Measurements from ENCODE around the gene TMC4.
"Not testable (repeated sequence)": the region's sequence is repeated elsewhere in the genome, so short reads cannot be mapped to it uniquely, and the experiment has no call there.

TMC4 gene, protein sequence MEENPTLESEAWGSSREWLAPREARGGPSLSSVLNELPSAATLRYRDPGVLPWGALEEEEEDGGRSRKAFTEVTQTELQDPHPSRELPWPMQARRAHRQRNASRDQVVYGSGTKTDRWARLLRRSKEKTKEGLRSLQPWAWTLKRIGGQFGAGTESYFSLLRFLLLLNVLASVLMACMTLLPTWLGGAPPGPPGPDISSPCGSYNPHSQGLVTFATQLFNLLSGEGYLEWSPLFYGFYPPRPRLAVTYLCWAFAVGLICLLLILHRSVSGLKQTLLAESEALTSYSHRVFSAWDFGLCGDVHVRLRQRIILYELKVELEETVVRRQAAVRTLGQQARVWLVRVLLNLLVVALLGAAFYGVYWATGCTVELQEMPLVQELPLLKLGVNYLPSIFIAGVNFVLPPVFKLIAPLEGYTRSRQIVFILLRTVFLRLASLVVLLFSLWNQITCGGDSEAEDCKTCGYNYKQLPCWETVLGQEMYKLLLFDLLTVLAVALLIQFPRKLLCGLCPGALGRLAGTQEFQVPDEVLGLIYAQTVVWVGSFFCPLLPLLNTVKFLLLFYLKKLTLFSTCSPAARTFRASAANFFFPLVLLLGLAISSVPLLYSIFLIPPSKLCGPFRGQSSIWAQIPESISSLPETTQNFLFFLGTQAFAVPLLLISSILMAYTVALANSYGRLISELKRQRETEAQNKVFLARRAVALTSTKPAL

DNA sequence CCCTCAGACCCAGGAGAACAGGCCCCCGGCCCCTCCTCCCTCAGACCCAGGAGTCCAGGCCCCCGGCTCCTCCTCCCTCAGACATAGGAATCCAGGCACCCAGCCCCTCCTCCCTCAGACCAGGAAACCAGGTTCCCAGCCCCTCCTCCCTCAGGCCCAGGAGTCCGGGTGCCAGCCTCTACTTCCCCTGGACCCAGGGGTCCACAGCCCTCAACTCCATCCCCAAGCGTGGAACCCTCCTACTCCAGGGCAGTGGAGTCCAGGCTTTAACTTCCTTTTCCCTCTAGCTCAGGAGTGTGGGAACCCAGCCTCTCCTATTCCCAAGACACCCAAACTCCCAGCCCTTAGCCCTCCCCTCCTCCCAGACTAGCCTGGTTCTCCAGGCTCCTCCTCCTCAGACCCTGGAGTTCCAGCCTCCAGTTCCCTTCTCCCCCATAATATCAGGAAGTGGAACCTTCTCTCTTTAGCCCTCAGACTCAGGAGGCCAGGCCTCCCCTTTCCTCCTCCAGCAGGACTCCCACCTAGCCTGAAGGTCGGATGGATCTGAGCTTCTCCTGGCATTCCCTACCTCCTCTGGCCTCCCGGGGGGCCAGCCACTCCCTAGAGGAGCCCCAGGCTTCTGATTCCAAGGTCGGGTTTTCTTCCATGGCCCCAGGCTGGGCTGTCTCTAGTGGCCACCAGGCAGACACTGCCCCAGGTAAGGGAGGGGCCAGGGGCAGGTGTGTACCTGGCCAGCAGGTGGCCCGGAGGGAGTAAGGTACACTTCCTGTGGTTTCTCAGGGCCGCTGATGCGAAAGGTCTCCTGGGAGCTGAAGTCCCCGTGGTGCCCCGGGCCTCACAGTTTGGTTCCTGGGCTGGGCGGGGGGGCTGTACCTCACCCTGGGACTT lies at the start of gene TMC4:
Gene TMC4, minus strand, starts transcription at position 690 of the 888 bp plus-strand sequence. Its CDS starts 43 bp downstream, at position 647.
- no peak for DNase-seq

DNA sequence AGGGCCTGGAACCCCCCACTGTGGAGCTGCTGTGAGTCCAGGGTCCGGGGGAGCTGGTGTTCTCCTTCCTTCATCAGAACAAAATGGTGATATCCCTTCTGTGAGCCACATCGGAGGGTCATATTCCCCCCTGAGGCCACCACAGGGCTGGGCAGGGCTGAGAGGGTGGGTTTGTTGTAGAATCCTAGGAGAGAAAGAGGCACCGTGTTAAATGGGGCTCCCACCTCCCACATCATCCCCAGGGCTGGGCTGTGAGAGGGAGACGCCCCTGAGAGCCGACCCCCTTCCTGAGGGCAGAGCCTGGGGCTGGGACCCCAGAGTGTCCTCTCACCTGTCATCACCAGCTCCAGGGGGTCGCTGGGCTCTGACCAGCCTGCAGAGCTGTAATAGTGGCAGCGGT lies 49.0 kb upstream of the TMC4 start:
- DNase-seq: not testable (repeated sequence)

DNA sequence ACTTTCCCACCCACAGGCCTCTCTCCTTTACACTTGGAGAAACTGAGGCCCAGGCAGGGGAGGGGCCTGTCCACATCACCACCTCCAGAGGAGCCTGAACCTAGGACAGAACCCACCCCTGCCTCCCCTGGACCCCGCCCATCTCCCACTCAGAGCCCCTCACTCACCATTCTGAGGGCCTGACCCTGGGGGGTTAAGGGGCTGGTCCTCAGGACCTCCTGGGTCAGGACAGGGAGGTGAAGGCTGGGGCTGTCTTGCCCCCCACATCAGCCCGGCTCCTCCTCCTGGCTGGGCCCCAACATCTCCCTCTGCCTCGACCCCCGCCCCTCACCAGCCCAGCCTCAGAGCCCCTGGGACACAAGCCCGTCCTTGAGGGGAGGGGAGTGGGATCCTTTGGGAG lies 46.7 kb upstream of the TMC4 start:
- DNase-seq: not testable (repeated sequence)

DNA sequence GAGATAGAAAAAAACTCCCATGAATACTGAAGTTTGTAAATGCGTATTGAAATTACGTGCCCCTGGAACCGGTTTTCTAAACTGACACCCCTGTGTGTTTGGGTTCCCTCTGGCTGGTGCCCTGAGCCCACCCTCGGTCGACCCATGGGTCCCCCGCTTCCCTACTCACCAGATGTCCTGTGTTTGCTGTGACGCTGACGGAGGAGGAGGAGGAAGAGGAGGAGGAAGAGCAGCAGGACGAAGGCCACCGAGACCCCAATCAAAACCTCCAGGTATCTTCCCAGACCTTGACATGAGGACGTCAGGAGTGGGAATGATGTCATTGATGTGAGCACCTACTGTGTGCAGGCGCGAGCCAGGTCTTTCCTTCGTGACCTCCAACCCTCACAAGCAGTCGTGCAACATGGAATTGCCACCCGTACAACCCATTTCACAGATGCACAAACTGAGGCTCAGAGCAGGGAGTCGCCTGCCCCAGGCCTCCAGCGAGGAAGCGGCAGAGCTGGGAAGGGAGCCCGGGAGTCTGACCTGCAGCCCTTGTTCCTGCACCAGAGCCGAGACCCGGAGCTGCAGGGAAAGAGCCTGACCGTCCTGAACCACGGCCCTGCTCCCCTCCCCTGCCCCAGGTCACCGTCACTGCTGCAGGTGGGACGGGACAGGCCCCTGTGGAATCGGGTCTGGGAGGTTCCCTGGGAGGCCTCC lies 46.2 kb upstream of the TMC4 start:
- no peak for DNase-seq

DNA sequence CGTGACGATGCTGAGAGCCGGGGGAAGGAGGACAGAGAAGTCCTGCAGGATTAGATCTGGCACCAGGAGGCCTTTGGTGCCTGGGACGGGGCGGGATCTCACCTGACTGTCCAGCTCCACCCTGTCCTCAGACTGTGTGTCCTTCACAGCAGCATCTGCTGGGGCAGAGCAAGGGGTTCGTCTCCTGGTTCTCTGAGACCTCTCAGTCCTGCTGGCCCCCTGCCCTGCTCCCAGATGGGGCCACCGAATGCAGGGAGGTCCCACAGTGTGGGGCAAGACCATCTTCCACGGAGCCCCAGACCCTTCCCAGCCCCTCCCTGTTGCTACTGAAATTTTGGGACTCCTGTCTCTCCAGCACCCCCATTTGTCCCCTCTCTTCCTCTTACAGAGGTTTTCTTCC lies 45.3 kb upstream of the TMC4 start:
- no peak for DNase-seq

DNA sequence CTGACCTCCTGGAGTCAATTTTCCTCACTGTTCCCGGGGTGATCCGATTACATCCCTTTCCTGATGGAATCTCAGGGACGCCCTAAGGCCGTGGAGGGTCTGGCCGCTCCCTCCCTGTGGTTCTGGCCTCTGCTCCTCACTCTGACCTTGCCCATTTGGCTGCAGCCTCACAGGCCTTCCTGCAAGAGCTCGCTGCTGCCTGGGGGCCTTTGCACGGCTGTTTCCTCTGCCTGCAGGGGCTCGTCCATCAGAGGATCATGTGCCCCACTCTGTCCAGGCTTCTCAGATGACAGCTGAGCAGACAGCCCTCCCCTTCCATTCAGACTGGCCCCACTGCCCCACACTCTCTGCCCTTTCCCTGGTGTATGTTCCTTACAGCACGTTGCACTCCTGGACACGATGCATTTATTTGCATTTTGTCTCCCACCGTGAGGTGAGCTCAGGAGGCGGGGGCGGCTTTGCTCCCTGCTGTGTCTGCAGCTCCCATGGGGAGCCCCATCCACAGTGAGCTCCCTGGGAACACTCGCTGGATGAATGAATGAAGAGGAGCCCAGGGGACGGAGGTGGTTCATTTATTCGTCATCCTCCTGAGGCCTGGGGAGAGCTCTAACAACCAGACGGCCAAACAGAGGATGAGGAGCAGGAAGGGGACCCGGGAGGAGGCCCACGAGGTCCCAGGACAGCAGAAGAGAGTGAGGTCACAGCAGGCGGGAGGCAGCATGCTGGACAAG lies 44.7 kb upstream of the TMC4 start:
- not testable (repeated sequence) for DNase-seq

DNA sequence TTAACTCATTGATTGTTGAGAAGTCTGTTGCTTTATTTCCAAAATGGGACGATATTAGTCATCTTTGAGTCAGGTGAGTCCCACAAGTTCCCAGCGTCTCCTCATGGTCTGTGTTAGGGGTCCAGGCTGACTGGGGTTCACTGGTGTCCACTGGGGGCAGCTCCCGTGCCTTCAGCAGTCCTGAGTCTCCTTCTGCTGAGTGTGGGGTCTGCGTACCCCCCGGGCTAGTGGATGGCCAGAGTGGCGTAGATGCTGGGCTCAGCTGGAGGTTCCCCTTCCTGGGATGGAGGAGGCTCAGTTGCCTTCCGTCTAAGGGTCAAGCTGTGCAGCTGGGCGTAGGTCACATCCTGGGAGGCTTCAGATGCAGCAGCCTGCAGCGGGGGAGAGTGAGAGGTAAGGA lies 43.9 kb upstream of the TMC4 start:
- no peak for DNase-seq

DNA sequence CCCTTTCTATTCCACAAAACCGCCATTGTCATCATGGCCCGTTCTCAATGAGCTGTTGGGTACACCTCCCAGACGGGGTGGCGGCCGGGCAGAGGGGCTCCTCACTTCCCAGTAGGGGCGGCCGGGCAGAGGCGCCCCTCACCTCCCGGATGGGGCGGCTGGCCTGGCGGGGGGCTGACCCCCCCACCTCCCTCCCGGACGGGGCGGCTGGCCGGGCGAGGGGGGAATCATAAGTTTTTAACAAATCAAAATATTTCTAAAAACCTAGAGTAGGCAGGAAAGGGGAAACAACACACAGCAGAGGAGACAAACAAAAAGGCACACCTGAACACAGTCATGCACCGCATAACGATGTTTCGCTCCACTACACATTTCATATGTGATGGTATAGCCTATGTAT lies 41.8 kb upstream of the TMC4 start:
- DNase-seq: not testable (repeated sequence)

DNA sequence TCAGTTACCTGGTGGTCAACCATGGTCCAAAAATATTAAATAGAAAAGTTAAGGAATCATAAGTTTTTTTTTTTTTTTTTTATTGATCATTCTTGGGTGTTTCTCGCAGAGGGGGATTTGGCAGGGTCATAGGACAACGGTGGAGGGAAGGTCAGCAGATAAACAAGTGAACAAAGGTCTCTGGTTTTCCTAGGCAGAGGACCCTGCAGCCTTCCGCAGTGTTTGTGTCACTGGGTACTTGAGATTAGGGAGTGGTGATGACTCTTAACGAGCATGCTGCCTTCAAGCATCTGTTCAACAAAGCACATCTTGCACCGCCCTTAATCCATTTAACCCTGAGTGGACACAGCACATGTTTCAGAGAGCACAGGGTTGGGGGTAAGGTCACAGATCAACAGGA lies 41.3 kb upstream of the TMC4 start:
- DNase-seq: not testable (repeated sequence)

DNA sequence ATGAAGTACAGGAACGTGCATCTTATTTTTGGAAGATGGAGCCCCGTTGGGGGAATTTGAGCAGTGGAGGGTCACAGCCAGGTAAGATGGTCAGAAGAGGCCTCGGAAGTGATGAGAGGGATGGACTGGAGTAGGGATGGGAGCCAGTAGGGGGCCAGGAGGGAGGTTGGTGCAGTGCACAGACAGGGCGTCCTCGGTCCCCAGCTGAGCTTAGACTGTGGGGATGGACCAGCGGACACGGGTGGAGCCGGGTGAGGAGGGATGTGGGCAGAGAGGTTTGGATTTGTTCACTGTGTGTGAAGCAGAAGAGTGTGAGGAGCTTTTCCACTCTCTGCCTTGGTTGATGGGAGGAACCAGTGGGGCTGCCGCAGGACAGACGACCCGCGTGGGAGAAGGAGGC lies 38.3 kb upstream of the TMC4 start:
- DNase-seq: no peak

DNA sequence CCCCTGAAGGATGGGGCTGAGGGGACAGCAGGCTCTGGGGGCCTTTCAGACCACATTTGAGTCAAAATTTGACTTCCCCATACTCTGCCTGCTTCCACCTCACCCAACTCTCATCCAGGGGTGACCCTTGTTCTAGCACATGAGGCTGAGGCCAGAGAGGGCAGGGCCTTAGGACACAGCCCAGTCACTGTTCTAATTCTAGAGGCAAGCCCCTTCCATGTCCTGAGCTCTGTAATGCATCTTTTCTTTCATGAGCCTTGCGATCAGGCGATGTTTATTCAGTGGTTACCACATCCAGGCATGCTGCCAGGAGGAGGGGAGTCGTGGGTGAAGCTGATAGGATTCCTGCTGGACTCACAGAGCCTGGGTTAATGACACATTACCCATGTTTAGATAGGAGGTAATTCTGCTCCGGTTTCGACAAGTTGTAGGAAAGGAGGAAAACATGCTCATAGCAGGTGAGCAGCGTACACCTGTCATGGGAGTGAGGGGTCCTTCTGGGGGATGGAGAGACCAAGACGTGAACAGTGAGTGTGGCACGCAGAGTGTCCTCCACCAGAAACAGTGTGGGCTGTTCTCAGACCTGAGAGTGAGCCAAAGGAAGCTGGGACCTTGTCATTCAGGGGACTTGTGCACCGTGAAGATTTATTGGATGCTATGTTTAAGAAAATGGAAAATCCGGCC lies 37.0 kb upstream of the TMC4 start:
- peak; percentile 79 to 98 for DNase-seq

DNA sequence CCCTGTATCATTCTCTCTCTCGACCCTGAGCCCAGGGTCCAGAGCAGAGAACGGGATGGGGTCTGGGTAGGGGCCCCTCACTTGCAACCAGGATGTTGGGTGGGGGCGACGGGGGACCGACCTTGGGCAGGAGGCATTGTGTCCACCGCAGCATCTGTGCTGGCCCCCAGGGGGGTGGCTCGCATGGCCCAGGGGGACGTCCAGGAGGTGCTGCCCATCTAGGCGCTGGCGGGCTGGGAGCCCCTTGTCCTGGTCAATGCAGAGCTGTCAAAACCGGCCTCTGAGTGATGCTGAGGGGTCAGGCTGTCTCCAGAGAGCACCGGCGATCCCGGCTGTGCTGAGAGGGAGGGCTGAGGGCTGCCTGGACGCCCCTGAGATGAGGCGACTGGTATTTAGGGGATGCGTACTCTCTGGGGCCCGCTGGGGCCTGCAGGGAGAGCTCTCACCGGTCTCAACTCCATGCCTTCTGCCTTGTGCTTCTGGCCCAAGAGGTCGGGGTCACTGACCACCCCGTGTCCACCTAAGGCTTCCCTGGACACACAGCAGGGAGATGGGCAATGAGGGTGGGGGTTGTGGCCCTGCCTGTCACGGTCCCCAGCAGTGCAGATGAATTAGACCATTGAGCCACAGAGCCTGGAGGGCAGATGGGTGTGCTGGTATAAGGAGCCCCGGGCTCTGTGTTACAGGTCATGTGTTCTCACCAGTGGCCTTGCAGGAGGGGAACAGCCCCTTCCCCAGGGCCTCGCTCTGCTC lies 36.3 kb upstream of the TMC4 start:
- no peak for DNase-seq

DNA sequence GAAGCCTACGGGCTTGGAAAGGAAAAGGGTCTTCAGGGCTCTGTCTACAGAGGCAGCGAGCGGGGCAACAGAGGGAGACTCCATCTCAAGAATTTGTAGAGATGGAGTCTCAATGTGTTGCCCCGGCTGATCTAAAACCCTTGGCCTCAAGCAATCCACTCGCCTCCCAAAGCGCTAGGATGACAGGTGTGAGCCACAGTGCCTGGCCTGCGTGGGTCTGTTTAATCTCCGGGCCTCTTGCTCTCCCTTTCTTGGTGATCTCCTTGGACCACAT lies 35.8 kb upstream of the TMC4 start:
- DNase-seq: no peak

DNA sequence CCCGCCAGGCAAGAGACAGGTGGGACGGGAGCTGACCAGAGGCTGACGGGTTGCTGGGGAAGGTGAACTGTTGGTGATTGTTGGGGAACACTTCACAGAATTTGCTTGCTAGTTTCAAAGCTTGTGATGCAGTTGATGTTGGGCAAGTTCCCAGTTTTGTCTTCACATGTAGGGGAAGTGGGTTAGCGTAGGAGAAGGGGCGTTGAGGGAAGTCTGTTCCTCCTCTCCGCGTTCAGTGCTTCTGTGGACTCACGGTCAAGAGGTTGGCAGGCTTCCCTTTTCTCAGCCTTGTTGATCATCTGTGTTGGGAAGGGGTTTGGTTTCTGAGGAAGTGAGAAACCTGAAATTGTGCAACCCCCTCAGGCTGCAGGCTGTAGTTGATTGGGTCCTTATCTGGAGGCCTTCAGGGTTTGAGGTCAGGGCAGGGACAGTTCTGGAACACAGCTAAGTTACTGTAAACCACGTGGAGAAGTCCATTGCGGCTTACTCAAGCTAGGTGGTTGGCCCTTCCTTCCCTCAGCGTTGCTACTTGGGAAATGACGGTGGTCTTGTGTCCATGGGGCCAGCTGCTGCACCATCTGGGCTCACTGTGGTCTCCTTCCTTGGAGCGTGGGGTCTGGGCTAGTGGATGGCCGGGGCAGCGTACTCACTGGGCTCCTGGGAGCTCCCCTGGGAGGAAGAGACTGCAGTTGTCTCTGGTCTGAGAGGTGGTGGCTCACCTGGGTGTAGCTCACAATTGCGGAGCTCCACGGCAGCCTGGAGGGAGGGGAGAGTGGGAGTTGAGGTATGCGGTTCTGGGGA lies 35.2 kb upstream of the TMC4 start:
- peak; percentile 98 to 100 for DNase-seq

DNA sequence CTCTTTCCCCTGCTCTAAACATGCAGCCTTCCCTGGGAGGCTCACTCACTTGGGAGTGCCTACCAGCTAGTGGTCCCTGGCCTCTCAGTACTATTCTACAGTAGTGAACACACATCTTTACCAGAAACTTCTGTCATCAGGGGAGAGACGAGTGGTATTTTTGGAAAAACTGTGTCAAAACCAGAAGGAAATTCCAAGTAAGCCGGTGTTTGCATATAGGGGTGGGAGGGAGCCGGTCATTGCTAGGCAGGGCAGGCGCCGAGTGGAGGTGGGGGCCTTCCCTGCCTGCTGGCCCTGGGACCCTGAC lies 34.7 kb upstream of the TMC4 start:
- peak in 1 of 2 donors; percentile 89 for DNase-seq

DNA sequence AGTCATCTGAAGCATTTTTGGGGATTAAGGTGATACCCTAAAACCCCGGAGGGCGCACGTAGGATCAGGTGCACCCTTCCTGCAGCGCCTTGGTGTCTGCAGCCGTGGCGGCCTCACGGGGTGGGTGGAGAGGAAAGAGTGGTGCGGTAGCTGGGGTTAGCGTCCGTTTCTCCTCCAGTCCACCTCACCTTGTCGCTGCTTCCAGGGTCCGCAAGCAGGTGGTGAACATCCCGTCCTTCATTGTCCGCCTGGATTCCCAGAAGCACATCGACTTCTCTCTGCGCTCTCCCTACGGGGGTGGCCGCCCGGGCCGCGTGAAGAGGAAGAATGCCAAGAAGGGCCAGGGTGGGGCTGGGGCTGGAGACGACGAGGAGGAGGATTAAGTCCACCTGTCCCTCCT lies 34.2 kb upstream of the TMC4 start:
- DNase-seq: not testable (repeated sequence)

DNA sequence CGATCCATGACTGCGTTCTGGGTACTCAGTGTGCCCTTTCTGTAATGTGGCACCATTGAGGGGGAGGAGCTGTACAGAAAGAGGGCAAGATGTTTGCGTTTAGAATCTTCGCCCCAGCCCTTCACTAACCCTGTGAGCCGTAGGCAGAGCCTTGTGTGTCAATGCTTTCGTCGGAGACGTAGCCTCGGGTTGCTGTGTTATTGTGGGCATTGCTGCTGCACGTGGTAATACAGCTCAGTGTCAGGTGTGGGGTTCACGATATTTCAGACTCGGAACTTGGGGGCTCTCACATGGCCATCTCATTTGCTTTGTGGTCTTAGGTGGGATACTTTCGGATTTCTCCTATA lies 33.8 kb upstream of the TMC4 start:
- no peak for DNase-seq

DNA sequence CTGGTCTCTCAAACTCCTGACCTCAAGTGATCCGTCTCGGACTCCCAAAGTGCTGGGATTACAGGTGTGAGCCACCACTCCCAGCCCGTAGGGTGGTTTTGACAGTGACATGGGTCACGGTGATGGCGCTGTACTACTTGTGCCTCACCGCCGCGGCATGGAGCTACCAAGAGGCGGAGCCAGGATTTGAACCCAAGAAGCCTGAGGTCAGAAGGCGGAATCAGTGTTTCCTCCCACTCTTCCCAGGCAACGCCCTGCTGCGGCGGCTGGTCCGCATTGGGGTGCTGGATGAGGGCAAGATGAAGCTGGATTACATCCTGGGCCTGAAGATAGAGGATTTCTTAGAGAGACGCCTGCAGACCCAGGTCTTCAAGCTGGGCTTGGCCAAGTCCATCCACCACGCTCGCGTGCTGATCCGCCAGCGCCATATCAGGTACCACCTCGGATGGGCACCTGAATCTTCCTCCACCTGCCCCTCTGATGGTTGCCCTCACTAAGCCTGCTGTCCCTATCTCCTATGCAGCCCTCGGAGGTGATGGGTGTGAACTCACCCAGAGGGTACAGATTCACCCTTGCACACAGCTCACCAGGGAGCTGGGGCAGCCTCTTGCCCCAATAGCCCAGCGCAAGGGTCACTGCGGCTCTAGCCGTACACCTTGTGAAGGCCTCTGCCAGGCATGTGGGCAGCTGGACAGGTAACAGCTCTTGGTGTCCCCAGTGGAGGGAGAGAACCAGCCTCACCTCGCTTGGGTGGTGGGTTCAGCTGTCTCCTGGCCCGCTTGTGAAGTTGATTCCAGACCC lies 33.3 kb upstream of the TMC4 start:
- DNase-seq: peak; percentile 74 to 75

DNA sequence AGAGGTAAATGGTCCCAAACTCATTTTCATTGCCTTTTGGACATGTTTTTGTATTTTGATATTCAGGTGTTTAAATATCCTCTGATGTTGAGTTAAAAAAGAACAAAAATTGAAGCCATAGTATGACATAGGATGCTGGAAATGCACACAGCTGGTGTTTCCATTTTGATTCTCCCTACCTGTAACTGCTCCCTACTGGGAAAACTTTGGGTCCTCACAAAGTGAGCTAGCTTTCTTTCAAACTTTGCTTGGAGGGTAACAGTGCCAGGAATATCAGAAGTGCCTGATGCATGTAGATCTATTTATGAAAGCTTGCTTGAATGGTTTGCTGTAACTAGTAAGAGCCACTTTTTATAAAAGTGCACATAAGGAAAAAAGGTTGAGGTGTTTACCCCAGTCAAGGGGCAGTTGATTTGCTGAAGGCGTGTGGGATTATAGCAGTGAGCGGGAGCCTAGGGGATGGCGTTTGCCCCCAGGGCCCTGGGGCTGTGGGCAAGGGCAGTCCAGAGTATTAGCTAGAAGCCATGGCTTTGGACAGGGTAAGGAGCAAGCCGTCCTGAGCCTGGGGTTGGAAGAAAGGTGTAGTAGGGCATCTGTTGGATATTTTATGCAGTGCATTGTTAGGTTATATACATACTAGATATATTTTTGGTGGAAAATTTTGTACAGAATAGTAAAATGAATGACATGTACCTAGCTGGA lies 32.0 kb upstream of the TMC4 start:
- no peak for DNase-seq
